Mesendoderm (in vitro differentiated cells): ENCODE data around the gene PRRT4.

ENCODE experiments used
- DNase-seq: peaks from one replicate; pipeline ENCODE4 v3.0.0; 2013
- H2AK5ac ChIP-seq: 2 replicates; pipeline ENCODE4 v1.6.1; 2013; ENCODE audit warnings: low read length, inconsistent platforms
- H2BK120ac ChIP-seq: 2 replicates; pipeline ENCODE4 v1.6.1; 2013; ENCODE audit warnings: low read depth, mild to moderate bottlenecking, low read length, moderate library complexity, mixed read lengths
- H2BK15ac ChIP-seq: replicated peaks from 2 replicates; pipeline ENCODE4 v1.6.1; 2013; ENCODE audit warnings: low read depth, mild to moderate bottlenecking, moderate library complexity
- H2BK5ac ChIP-seq: 2 replicates; pipeline ENCODE4 v1.6.1; 2013; ENCODE audit warnings: low read length, inconsistent platforms
- H3K18ac ChIP-seq: 2 replicates; pipeline ENCODE4 v1.6.1; 2013; ENCODE audit warnings: mild to moderate bottlenecking, low read length, mixed read lengths
- H3K23ac ChIP-seq: one replicate; pipeline ENCODE4 v1.6.1; 2013; ENCODE audit warnings: low read length
- H3K27ac ChIP-seq: 2 replicates; pipeline ENCODE4 v1.5.1; 2013; ENCODE audit warnings: low read depth, mild to moderate bottlenecking, inconsistent platforms, low read length, moderate library complexity
- H3K27me3 ChIP-seq: 2 replicates; pipeline ENCODE4 v1.6.1; 2013; ENCODE audit warnings: low read length, control low read depth, mild to moderate bottlenecking, inconsistent platforms; ENCODE audit not compliant: insufficient read depth, poor library complexity
- H3K36me3 ChIP-seq: 2 replicates; pipeline ENCODE4 v1.6.1; 2013; ENCODE audit warnings: low read length, inconsistent platforms; ENCODE audit not compliant: control insufficient read depth, insufficient read depth
- H3K4ac ChIP-seq: one replicate; pipeline ENCODE4 v1.6.1; 2013; ENCODE audit warnings: low read depth, mild to moderate bottlenecking, low read length, moderate library complexity
- H3K4me1 ChIP-seq: 2 replicates; pipeline ENCODE4 v1.6.1; 2013; ENCODE audit warnings: low read depth, low read length, inconsistent platforms; ENCODE audit not compliant: control insufficient read depth
- H3K4me2 ChIP-seq: 2 replicates; pipeline ENCODE4 v1.6.1; 2013; ENCODE audit warnings: low read length
- H3K4me3 ChIP-seq: 2 replicates; pipeline ENCODE4 v1.5.1; 2013; ENCODE audit warnings: mild to moderate bottlenecking, low read length
- H3K56ac ChIP-seq: one replicate; pipeline ENCODE4 v1.6.1; 2013; ENCODE audit warnings: low read length
- H3K79me1 ChIP-seq: 2 replicates; pipeline ENCODE4 v1.6.1; 2013; ENCODE audit warnings: low read length, inconsistent platforms
- H3K79me2 ChIP-seq: 2 replicates; pipeline ENCODE4 v1.6.1; 2013; ENCODE audit warnings: mild to moderate bottlenecking, low read length; ENCODE audit not compliant: control insufficient read depth, insufficient read depth
- H3K9ac ChIP-seq: 2 replicates; pipeline ENCODE4 v1.6.1; 2013; ENCODE audit warnings: low read length, inconsistent platforms
- H4K5ac ChIP-seq: one replicate; pipeline ENCODE4 v1.6.1; 2013; ENCODE audit warnings: low read length
- H4K8ac ChIP-seq: one replicate; pipeline ENCODE4 v1.6.1; 2013; ENCODE audit warnings: low read depth, mild to moderate bottlenecking, control low read depth, low read length, moderate library complexity
- WGBS: extraction: QIAGEN DNeasy Blood & Tissue Kit; methylation state at CpG from one replicate; pipeline ENCODE4 v1.1.7; 2013; ENCODE audit warnings: low lambda C conversion rate, missing lambda C conversion rate; ENCODE audit not compliant: insufficient coverage; ENCODE audit errors: extremely low coverage; 5-methylcytosine and 5-hydroxymethylcytosine counted together

PRRT4 gene

DNA sequence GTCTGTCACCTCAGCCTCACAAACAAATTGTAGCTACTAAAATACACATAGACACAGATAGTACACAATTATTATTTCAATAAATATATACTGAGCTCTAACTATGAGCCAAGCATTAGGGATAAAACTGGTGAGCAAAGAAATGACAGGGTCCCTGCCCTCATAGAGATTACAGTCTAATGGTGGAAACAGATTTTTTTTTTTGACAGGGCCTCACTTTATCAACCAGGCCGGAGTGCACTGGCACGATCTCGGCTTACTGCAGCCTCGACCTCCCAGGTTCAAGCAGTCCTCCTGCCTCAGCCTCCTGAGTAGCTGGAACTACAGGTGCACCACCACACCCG is 17.1 kb downstream of the PRRT4 start:
- Histone ChIP-seq H3K4me2 (no peak overlapping the region), H3K4me1 (peaks cover 3% of the 10 kb centered on the region), H3K9ac (no peak overlapping the region), H3K18ac (no peak overlapping the region), H3K79me2 (peaks cover 24% of the 10 kb centered on the region), H4K8ac (no peak overlapping the region), H3K4ac (no peak overlapping the region), H3K4me3 (no peak overlapping the region), H2AK5ac (no peak overlapping the region), H3K27ac (no peak overlapping the region), H3K27me3 (no peaks in the 10 kb centered on the region), H3K56ac (peak overlapping the region; percentile 40), H2BK120ac (no peak overlapping the region), H2BK5ac (no peak overlapping the region), H3K23ac (no peak overlapping the region), H2BK15ac (no peak overlapping the region), H3K79me1 (peaks cover 12% of the 10 kb centered on the region), H3K36me3 (no peaks in the 10 kb centered on the region), H4K5ac (peak overlapping the region; percentile 96)
- DNase-seq = no peak
- no CpG with 5 or more reads among the region's 5 CpGs for WGBS

DNA sequence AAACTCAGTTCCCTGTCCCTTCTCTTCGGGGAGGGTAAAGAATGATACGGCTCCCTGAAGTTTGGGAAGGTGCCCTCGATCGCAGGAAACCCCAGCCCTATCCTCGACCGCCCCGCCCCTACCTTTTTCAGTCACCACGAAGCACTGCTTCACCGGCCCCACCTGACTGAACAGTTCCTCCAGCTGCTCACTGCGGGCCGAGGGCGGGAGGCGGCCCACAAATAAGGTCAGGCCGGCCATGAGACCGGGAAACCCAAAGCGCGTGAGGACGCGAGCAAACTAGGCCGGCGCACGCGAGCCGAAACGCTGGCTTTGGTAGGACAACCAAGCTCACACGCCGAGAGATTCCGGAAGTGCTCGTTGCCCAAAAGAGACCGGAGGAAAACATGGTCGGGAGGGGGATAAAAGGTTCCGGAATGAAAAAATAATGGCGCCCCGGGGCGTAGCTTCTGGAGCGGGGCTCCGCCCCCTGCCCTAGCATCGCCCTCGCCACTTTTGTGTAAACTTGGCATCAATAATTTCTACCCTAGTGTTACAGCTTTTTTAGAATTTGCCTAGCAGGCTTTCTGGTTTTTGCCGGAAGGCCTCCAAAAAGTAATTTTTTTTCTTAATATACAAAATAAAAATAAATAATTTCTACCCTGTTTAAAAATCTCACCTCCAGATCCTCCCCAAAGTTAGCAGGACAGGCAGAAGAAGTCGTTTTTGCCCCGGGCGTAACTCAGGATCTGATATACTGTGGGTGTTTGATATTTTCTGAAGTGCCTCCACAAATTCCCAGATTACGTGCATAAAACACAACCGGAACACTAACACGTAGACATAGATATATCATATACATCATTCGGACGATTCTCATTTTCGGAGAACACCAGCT is 17.7 kb downstream of the PRRT4 start, which contains the start of gene RBM28:
RBM28 (minus strand) TSS at position 355 of the 877 bp plus-strand sequence; CDS start at position 240, 115 bp downstream.
- no CpG with 5 or more reads among the region's 49 CpGs for WGBS

DNA sequence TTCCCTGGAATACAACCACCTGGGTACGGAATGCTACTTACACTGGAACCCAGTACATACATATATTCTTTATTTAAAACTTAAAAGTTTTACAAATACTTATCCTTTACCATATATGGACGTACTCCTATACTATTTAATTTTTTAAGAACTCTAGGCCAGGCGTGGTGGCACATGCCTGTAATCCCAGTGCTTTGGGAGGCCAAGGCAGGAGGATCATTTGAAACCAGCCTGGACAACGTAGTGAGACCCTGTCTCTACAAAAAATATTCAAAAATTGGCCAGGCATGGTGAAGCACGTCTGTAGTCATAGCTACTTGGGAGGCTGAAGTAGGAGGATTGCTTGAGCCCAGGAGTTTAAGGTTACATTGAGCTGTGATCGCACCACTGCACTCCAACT is 19.8 kb downstream of the PRRT4 start:
- H3K4me2 ChIP-seq = no peak overlapping the region
- H2AK5ac ChIP-seq = no peak overlapping the region
- H2BK120ac ChIP-seq = no peak overlapping the region
- H3K4me1 ChIP-seq = peaks cover 3% of the 10 kb centered on the region
- no peak overlapping the region for H3K4me3 ChIP-seq
- H3K27ac ChIP-seq = no peak overlapping the region
- no peak overlapping the region for H3K9ac ChIP-seq
- no peak overlapping the region for H4K5ac ChIP-seq
- H3K23ac ChIP-seq = no peak overlapping the region
- H2BK5ac ChIP-seq = no peak overlapping the region
- H3K27me3 ChIP-seq = no peaks in the 10 kb centered on the region
- no peak overlapping the region for H4K8ac ChIP-seq
- peaks cover 24% of the 10 kb centered on the region for H3K79me2 ChIP-seq
- no peak overlapping the region for H3K56ac ChIP-seq
- 100% methylated on average over 1 of the region's 6 CpGs for WGBS
- H3K4ac ChIP-seq = no peak overlapping the region
- no peak for DNase-seq
- H3K36me3 ChIP-seq = peaks cover 3% of the 10 kb centered on the region
- H2BK15ac ChIP-seq = no peak overlapping the region
- H3K79me1 ChIP-seq = peaks cover 12% of the 10 kb centered on the region
- no peak overlapping the region for H3K18ac ChIP-seq

More for the DNA sequence above, 17.7 kb downstream of the PRRT4 start, which contains the start of gene RBM28:
- Histone ChIP-seq H3K36me3 (peaks cover 3% of the 10 kb centered on the region), H3K4ac (no peak within 1 kb of the TSS), H2BK120ac (no peak within 1 kb of the TSS), H3K79me1 (peaks cover 12% of the 10 kb centered on the region), H3K18ac (no peak within 1 kb of the TSS), H3K79me2 (peaks cover 24% of the 10 kb centered on the region), H4K8ac (no peak within 1 kb of the TSS), H2BK15ac (no peak within 1 kb of the TSS), H4K5ac (peak within 1 kb of the TSS; percentile 96), H3K4me3 (peak within 1 kb of the TSS; percentile 59), H2BK5ac (no peak within 1 kb of the TSS), H3K56ac (peak within 1 kb of the TSS; percentile 99), H2AK5ac (no peak within 1 kb of the TSS), H3K9ac (peak within 1 kb of the TSS; percentile 93), H3K23ac (no peak within 1 kb of the TSS), H3K27me3 (no peaks in the 10 kb centered on the region), H3K4me1 (peaks cover 3% of the 10 kb centered on the region), H3K4me2 (peak within 1 kb of the TSS; percentile 41), H3K27ac (peak within 1 kb of the TSS; percentile 37)
- peak; percentile 95 for DNase-seq

DNA sequence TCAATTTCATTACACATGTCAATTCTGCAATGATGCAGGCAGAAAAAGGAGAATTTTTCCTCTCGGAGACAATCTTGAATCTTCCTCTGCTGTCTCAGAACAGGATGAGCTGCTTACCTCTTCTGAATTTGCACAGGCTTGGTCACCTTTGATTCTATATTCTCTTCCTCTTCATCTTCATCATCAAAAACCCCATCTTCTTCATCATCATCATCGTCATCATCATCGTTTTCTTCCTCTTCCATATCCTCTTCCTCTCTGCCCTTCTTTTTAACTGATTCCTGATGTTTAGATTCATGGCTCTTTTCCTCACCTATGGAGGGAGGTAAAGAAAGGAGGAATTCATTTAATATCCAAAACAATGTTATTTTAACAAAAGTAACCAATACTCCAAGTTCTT is 25.8 kb downstream of the PRRT4 start:
- H3K9ac ChIP-seq = no peak overlapping the region
- H4K8ac ChIP-seq = no peak overlapping the region
- no peak overlapping the region for H2BK15ac ChIP-seq
- no peaks in the 10 kb centered on the region for H3K79me2 ChIP-seq
- no peak overlapping the region for H2AK5ac ChIP-seq
- H3K56ac ChIP-seq = no peak overlapping the region
- H3K36me3 ChIP-seq = peaks cover 5% of the 10 kb centered on the region
- no peak overlapping the region for H3K23ac ChIP-seq
- H3K4me2 ChIP-seq = no peak overlapping the region
- DNase-seq = no peak
- no peak overlapping the region for H4K5ac ChIP-seq
- no peak overlapping the region for H2BK5ac ChIP-seq
- H2BK120ac ChIP-seq = no peak overlapping the region
- no peak overlapping the region for H3K27ac ChIP-seq
- H3K4ac ChIP-seq = no peak overlapping the region
- whole genome bisulfite sequencing = 100% methylated on average over 2 of the region's 3 CpGs
- H3K4me3 ChIP-seq = no peak overlapping the region
- no peaks in the 10 kb centered on the region for H3K27me3 ChIP-seq
- H3K4me1 ChIP-seq = no peaks in the 10 kb centered on the region
- no peaks in the 10 kb centered on the region for H3K79me1 ChIP-seq
- no peak overlapping the region for H3K18ac ChIP-seq

DNA sequence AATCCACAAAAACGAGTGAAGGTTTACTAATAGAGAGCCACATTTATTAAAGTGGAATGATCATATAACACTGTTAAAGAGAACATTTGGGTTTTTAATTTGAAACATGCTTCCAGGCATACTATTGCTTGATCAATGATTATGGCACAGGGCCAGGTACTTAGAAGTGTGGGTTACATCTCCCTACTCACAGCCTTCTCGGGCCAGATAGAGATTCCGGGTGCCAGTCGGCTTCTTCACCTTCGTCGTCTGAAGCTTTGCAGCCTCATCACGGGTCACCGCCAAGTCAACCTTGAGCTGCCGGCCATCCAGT is 37.2 kb downstream of the PRRT4 start:
- no peak overlapping the region for H3K4me3 ChIP-seq
- no peak overlapping the region for H2AK5ac ChIP-seq
- H3K56ac ChIP-seq = no peak overlapping the region
- no peaks in the 10 kb centered on the region for H3K36me3 ChIP-seq
- H2BK5ac ChIP-seq = no peak overlapping the region
- H3K27me3 ChIP-seq = no peaks in the 10 kb centered on the region
- H2BK120ac ChIP-seq = no peak overlapping the region
- H4K5ac ChIP-seq = no peak overlapping the region
- no peak overlapping the region for H2BK15ac ChIP-seq
- DNase-seq = no peak
- H3K27ac ChIP-seq = no peak overlapping the region
- H3K4ac ChIP-seq = no peak overlapping the region
- H3K23ac ChIP-seq = no peak overlapping the region
- no peak overlapping the region for H3K4me2 ChIP-seq
- H3K9ac ChIP-seq = no peak overlapping the region
- no peak overlapping the region for H3K18ac ChIP-seq
- no CpG with 5 or more reads among the region's 9 CpGs for WGBS
- no peaks in the 10 kb centered on the region for H3K79me2 ChIP-seq
- H4K8ac ChIP-seq = no peak overlapping the region
- H3K4me1 ChIP-seq = no peaks in the 10 kb centered on the region
- no peaks in the 10 kb centered on the region for H3K79me1 ChIP-seq
